Measurements from ENCODE around the gene HES4. TPM values are rescaled to one million over a fixed set of nuclear protein-coding genes. Genes with fewer than 3 reads are reported as not detected.

Gene HES4
- total RNA-seq, 4 donors from 2014 or later = 12.7 to 34.8 (median 31.6) TPM

DNA sequence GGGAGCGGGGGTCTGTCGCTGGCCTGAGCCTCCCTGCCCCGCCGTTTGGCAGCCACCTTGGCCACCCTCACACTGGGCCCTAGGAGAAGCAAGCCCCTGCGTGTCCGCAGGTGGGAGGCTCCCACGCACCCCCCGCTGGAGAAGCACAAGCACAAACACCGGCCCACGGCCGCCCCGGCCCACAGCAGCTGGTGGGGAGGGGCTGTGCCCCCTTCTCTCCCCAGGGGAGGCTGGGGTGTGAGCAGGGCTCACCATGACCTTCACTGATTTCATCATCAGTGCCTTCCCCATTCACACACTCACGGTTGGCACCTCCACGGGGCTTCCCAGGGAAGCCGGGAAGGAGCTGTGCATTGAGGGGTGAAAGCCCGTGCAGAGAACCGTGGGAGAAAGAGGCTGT, 27.9 kb upstream of the HES4 start:
- 67% methylated on average over 8 of the region's 17 CpGs for WGBS
- H3K36me3 ChIP-seq = no peaks in the 10 kb centered on the region
- TF ChIP-seq CTCF (IDR thresholded peaks at IDR 0.05) (no peak), POLR2A (IDR thresholded peaks at IDR 0.05) (no peak), POLR2AphosphoS5 (IDR thresholded peaks at IDR 0.05) (no peak), EP300 (IDR thresholded peaks at IDR 0.05) (no peak)
- peaks cover 43% of the 10 kb centered on the region for H3K4me1 ChIP-seq
- no peak for DNase-seq (ENCODE audit: low spot score in 2 of 2)
- peaks cover 10% of the 10 kb centered on the region for H3K27me3 ChIP-seq
- no peak overlapping the region for H3K4me3 ChIP-seq
- no peak overlapping the region for H3K27ac ChIP-seq
- no peaks in the 10 kb centered on the region for H3K9me3 ChIP-seq

DNA sequence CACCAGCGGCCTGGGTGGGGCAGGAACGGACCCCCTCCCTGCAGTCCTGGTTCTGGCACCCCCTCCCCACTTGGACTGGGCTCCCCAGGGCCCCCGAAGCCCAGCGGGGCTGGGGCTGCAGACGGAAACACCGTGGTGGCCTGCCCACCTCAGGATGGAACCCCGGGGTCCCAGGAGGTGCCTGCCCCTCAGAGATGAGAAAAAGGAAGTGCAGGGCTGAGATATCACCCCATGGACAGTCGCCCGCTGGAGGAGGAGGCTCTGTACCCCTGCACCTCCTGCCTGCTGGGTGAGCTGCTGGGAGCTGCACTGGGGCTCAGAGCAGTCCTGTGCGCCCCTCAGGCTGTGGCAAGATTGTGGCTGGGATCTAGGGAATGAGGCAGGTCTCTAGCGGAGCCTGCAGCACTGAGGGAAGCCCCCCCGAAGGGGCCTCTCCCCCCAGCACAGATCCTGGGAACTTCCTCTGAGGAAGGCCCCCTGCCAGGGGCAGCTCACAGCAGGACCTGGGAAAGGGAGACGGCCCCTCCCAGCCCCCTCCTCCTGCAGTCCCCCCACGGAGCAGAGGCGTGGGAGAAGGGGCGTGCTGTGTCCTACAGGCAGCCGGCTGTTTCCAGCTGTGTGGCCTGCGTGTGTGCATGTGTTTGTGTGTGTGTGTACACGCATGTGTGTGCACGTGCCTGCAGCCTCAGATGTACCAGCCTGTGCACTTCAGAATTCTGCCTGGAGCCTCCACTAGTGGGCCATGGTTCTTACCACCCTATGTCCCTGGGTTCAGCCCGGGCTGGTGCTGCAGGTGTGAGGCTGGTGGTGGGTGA, 26.9 kb upstream of the HES4 start:
- Histone ChIP-seq H3K4me1 (peaks cover 45% of the 10 kb centered on the region), H3K4me3 (no peak overlapping the region), H3K27me3 (no peaks in the 10 kb centered on the region), H3K36me3 (no peaks in the 10 kb centered on the region), H3K27ac (no peak overlapping the region), H3K9me3 (no peaks in the 10 kb centered on the region)
- DNase-seq (ENCODE audit: low spot score in 2 of 2) = no peak
- TF ChIP-seq CTCF (IDR thresholded peaks at IDR 0.05) = no peak
- TF ChIP-seq POLR2A (IDR thresholded peaks at IDR 0.05) = no peak
- no peak for TF ChIP-seq EP300 (IDR thresholded peaks at IDR 0.05)
- no peak for TF ChIP-seq POLR2AphosphoS5 (IDR thresholded peaks at IDR 0.05)
- WGBS = 69% methylated on average over 6 of the region's 21 CpGs

GRCh38 chr1:1025730-1026129, 25.8 kb upstream of the HES4 start:
- peaks cover 56% of the 10 kb centered on the region for H3K4me1 ChIP-seq

DNA sequence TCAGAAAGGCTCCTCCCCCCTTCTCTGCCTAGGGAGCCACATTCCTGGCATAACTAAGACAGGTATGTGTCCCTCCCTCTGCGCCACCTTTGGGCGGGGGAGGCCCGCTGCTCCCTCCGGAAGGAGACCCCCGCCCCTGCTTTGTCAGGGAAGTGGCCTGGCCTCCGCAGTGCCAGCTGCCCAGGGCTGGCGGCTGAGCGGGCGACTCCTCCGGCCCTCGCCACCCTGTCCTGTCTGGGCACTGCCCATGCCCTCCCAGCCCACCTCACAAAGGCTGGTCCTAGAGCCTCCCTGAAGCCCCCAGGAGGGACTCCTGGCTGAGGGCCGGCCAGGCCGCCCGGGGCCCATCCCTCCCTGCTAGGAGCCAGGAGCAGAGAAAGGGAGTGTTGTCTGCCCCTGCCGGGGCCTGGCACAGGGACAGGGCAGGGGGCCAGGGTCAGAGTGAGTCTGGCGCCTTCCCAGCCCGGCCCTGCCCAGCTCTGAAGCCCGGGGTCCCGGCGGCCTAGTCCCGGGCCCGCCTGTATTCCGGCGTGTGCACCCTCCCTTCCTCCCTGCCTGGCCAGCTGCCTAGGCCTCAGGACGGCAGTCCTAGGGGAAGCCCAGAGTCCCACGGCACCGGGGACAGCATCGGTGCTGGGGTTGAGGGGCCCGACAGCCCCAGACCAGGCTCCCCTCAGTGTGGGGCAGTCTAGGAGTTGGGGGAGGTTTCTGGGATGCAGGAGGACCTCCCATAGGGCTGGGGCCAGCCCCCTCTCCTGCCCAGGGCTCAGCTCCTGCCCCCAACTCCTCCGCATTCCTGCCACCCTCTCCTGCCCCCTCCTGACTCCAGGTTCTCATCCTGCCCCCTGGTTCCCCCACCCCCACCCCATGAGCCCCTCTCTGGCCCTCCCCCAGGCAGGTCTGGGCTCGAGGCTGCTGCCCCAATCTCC, 25.1 kb upstream of the HES4 start:
- no peak for TF ChIP-seq CTCF (IDR thresholded peaks at IDR 0.05)
- no peak for TF ChIP-seq POLR2A (IDR thresholded peaks at IDR 0.05)
- no peak for TF ChIP-seq EP300 (IDR thresholded peaks at IDR 0.05)
- TF ChIP-seq POLR2AphosphoS5 (IDR thresholded peaks at IDR 0.05) = no peak
- no peaks in the 10 kb centered on the region for H3K36me3 ChIP-seq
- WGBS = 33% methylated on average over 5 of the region's 31 CpGs
- DNase-seq (ENCODE audit: low spot score in 2 of 2) = no peak
- no peaks in the 10 kb centered on the region for H3K9me3 ChIP-seq
- H3K4me1 ChIP-seq = peaks cover 63% of the 10 kb centered on the region
- H3K27me3 ChIP-seq = no peaks in the 10 kb centered on the region
- H3K27ac ChIP-seq = peak overlapping the region; percentile 66
- H3K4me3 ChIP-seq = peak overlapping the region; percentile 39

More at GRCh38 chr1:1025730-1026129, 25.8 kb upstream of the HES4 start:
- peak overlapping the region; percentile 39 for H3K4me3 ChIP-seq
- no peaks in the 10 kb centered on the region for H3K27me3 ChIP-seq
- TF ChIP-seq POLR2A (IDR thresholded peaks at IDR 0.05) (no peak), CTCF (IDR thresholded peaks at IDR 0.05) (no peak), EP300 (IDR thresholded peaks at IDR 0.05) (no peak), POLR2AphosphoS5 (IDR thresholded peaks at IDR 0.05) (no peak)
- WGBS = 55% methylated on average over 2 of the region's 10 CpGs
- no peaks in the 10 kb centered on the region for H3K9me3 ChIP-seq
- no peak overlapping the region for H3K27ac ChIP-seq
- no peak for DNase-seq (ENCODE audit: low spot score in 2 of 2)
- no peaks in the 10 kb centered on the region for H3K36me3 ChIP-seq
